NOMO-1 (cell line): ENCODE data around the gene TSKS.

Experiments used
- DNase-seq, 2 experiments: peaks; one replicate each; lab custom pipeline; 2025; ENCODE audit not compliant: unreplicated experiment in 2 of 2; lab: John Stamatoyannopoulos, UW

Gene TSKS

GRCh38 chr19:49767967-49768581, 5.0 kb upstream of the TSKS start:
- no peak for DNase-seq

- DNase-seq = no peak
Observed at GRCh38 chr19:49767381-49767780, 4.3 kb upstream of the TSKS start.

- no peak for DNase-seq
Observed at GRCh38 chr19:49766930-49767299, 3.8 kb upstream of the TSKS start, which contains the start of gene AP2A1. TSS of gene AP2A1 (plus strand) at chr19:49767001. CDS start at chr19:49767134, 133 bp downstream.

- peak; percentile 100 for DNase-seq
Observed at GRCh38 chr19:49766007-49766929, 3.2 kb upstream of the TSKS start.

DNA sequence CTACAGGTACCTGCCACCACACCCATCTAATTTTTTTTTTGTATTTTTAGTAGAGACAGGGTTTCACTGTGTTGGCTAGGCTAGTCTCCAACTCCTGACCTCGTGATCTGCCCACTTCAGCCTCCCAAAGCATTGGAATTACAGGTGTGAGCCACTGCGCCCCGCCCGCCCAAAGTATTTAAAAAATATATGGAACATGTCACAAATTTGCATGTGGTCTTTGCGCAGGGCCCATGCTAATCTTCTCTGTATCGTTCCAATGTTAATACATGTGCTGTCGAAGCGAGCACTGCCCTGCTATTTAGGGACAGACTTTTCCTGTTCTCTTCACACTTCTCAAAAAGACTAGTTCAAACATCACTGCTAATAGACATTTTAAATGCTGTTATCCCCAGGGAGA, 1.2 kb upstream of the TSKS start:
- DNase-seq = no peak

DNA sequence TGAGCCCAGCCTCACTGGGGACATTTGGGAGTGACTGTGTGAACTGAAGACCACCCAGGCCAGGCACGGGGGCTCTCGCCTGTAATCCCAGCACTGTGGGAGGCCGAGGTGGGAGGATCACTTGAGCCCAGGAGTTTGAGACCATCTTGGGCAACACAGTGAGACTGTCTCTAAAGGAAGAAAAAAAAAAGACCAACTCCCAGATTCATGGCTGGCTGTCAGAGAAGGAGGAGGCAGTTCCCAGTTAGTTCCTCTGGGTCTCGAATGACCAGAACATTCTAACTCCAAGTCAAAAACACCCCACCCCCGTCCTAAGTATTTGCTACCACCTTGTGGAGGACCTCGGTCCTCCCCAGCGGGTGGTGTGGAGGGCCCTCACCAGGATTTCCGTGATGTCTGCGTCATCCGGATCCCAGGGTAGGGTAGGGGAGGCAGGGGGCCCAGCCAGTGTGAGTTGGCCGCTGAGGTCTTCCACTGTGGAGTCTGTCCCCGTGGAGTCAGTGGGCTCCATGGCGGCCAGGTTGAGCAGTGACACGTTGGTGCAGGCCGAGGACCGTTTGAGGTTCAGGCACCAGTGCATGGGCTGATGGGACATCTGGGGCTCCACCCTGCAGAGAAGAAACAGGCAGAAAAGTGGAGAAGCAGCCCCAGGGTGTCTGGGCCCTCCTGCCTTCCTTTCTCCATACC, 1.3 kb downstream of the TSKS start:
- DNase-seq = peak; percentile 74

- no peak for DNase-seq
Observed at GRCh38 chr19:49761249-49761624, 1.9 kb downstream of the TSKS start.

- DNase-seq = no peak
Observed at GRCh38 chr19:49758292-49758691, 4.8 kb downstream of the TSKS start.

GRCh38 chr19:49755956-49756355, 7.2 kb downstream of the TSKS start:
- DNase-seq = no peak

- DNase-seq = no peak
Observed at GRCh38 chr19:49752701-49753100, 10.4 kb downstream of the TSKS start.

DNA sequence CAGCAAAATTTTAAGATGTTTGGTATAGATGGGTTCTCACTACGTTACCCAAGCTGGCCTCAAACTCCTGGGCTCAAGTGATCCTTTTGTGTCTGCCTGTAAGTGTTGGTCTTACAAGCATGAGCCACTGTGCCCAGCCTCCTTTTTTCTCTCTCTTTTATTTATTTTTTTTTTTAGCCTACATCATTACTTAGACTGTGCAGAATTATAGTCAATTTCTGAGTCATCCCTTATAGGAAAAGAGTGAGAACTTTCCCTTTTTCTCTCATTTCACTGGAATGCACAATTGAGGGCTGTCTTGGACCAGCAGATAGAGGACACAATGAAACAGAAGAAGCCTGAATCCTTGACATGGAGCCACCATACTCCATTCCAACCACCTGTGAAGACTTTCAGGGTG, 13.3 kb downstream of the TSKS start:
- no peak for DNase-seq

DNA sequence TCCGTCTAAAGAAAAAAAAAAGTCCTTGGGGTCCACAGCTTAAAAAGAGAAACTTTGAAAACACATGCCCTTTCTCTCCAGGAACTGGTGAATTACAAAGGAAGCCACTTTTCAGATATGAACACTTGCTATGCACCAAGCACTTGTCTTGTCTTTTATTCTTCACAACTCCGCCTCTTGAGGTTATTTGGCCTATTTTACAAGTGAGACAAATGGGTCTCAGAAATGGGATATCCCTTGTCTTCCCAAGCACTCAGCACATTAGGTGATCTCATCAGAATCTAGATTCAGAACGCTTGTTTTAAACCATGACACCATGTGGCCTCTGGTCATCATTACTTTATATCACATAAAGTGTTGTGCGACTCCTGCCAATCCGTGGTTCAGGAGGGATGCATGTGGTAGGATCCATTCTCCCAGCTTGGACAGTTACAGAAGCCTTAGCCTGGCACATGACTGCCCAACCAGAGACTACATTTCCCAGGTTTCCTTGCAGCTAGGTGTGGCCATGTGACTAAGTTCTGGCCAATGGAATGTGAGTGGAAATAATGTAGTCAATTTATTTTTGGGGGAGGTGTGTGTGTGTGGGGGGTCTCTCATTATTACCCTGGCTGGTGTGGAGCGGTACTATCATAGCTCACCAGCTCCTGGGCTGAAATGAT, 13.9 kb downstream of the TSKS start:
- DNase-seq = no peak

GRCh38 chr19:49746206-49746958, 16.7 kb downstream of the TSKS start:
- DNase-seq = no peak

GRCh38 chr19:49744946-49745381, 18.1 kb downstream of the TSKS start:
- DNase-seq = no peak

GRCh38 chr19:49741210-49741844, 21.8 kb downstream of the TSKS start:
- DNase-seq = no peak

GRCh38 chr19:49739933-49740332, 23.2 kb downstream of the TSKS start:
- DNase-seq = no peak

DNA sequence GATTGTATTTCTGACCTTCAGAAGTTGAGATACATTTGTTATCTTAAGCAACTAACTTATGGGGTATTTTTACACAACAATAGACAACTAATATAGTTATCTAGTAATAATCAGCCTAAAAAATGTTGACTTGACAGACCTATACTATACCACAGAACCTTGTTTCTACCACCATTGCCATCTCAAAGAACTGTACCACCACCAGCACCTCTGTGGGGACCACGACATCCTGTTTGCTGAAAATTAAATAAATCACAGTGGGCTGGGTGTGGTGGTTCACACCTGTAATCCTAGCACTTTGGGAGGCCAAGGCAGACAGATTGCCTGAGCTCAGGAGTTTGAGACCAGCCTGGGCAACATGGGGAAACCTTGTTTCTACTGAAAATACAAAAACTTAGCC, 24.0 kb downstream of the TSKS start:
- no peak for DNase-seq

DNA sequence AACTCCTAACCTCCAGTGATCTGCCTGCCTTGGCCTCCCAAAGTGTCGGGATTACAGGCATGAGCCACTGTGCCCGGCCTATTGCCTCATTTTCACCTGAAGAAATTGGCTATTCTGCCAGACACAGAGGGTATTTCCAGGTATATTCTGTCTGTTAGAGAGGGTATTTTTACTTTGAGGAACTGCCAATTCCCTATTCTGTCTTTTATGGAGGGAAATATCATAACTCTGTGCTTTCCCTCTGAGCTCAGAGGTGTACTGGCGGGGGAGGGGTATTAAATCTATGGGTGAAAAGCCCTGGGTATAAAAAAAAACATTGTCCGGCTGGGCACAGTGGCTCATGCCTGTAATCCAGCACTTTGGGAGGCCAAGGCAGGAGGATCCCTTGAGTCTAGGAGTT, 24.8 kb downstream of the TSKS start:
- no peak for DNase-seq

- no peak for DNase-seq
Observed at GRCh38 chr19:49730166-49730565, 32.9 kb downstream of the TSKS start.
